SK-N-MC (cell line): ENCODE results near the gene FAT1.

ENCODE experiments used
- FOXP2 ChIP-seq: optimal IDR thresholded peaks from 2 replicates; pipeline ENCODE3; 2011; ENCODE audit warnings: mild to moderate bottlenecking, moderate library complexity; ENCODE audit not compliant: insufficient read depth; ENCODE audit errors: extremely low read length, control extremely low read depth
- POLR2AphosphoS5 ChIP-seq: IDR thresholded peaks from 2 replicates; pipeline ENCODE4 v1.6.1; 2012; ENCODE audit warnings: mild to moderate bottlenecking, low read depth, low read length, borderline replicate concordance

GRCh38 chr4:186695392-186695791 is 28.3 kb downstream of the FAT1 start:
- TF ChIP-seq POLR2AphosphoS5 (no peak), FOXP2 (no peak)
